Measurements from ENCODE around the gene RPL28. TPM values are rescaled to one million over a fixed set of nuclear protein-coding genes. Genes with fewer than 3 reads are reported as not detected.
"Not testable (repeated sequence)": the region's sequence is repeated elsewhere in the genome, so short reads cannot be mapped to it uniquely, and the experiment has no call there.

The RPL28 gene
- total RNA-seq, 1 experiment from 2014 or later, result 465 TPM

DNA sequence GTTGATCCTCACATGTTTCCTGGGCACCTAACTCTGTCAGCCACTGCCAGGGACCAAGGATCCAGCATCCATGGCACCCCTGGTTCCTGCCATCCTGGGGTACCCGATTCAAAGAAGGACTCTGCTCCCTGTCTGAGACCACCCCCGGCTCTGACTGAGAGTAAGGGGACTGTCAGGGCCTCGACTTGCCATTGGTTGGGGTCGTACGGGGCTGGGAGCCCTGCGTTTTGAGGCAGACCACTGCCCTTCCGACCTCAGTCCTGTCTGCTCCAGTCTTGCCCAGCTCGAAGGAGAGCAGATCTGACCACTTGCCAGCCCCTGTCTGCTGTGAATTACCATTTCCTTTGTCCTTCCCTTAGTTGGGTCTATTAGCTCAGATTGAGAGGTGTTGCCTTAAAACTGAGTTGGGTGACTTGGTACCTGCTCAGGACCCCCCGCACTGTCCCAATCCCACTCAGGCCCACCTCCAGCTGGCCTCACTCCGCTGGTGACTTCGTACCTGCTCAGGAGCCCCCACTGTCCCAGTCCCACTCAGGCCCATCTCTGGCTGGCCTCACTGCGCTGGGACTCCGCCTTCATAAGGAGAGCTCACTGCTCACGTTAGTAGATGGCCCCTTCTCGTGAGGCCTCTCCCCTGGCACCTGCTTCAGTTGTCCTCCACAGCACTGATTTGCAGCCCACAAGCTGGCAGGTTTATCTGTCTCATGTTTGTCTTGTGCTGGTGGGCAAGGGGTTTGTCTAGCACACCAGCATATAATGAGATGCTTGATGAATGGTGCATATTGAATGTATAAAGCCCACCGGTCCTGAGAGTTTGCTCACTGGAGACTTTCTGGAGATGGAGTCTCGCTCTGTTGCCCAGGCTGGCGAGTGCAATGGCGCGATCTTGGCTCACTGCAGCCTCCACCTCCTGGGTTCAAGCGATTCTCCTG, 3.9 kb downstream of the RPL28 start:
- no peak for DNase-seq (ENCODE audit: extremely low read depth, low read depth)

DNA sequence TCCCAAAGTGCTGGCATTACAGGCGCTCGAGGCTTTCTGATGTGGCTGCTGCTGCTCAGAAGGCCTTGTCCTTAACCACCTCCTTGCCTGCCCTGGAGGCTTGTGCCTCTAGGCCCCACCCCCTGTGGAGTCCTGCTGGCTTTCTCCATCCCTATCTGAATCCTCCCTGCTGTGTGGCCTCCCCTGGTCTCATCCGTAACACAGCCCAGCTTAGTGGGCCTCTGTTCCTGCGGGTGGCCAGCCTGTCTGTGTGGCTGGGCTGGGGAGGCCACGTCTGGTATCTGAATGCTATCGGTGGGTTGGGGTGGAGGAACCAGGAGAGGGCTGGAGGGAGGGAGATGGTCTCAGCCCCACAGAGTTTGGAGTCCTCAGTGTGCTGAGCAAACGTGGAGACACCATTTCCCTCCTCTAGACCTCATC, 4.7 kb downstream of the RPL28 start:
- DNase-seq (ENCODE audit: extremely low read depth, low read depth), result no peak

DNA sequence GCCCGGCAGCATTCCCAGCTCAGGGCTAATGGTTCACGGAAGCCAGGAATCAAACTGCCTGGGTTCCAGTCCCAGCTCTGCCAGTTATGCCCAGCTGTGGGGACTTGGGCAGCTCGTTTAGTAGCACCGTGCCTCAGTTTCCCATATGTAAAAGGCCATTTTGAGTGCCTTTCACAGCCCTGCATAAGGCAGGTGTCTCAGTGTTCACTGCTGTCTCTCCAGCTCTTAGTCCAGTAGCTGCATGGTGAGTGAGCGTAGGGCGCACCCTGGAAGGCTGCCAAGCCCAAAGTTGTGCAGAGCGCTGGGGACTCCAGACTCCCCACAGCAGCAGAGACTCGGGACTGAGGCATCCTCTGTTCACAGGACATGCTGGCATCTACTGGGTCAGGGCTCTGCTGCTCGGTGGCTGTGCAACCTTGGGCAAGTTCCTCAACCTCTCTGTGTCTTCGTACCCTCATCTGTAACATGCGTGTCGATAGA, 5.5 kb downstream of the RPL28 start:
- no peak for DNase-seq (ENCODE audit: extremely low read depth, low read depth)

DNA sequence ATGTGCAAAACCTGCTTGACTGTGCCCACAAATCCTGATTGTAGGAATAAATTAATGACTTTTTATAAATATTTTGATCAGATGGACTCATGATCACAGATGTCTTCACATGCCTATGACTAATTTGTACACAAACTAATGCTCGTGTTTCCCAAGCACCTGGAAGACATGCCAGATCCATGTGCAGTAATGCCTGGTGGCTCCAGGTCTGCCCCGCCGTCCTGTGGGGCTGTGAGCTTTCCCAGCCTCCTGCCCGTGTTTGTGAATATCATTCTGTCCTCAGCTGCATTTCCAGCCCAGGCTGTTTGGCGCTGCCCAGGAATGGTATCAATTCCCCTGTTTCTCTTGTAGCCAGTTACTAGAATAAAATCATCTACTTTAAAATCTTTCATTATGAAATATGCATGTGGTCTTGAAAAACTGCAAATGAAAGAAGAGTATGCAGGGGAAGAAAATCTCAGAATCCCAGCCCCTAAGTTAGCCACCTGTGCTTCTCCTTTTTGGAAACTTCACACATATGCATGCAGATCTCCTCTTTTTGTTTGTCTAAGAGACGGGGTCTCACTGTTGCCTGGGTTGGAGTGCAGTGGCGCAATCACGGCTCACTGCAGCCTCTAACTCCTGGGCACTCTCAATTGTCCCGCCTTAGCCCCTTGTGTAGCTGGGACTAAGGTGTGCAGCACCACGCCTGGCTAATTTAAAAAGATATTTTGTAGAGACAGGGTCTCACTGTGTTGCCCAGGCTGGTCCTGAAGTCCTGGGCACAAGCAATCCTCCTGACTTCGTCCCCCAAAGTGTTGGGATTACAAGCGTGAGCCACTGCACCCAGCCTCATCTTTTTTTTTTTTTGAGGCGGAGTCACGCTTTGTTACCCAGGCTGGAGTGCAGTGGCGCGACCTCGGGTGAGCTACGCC, 6.2 kb downstream of the RPL28 start:
- DNase-seq (ENCODE audit: extremely low read depth, low read depth), result no peak

DNA sequence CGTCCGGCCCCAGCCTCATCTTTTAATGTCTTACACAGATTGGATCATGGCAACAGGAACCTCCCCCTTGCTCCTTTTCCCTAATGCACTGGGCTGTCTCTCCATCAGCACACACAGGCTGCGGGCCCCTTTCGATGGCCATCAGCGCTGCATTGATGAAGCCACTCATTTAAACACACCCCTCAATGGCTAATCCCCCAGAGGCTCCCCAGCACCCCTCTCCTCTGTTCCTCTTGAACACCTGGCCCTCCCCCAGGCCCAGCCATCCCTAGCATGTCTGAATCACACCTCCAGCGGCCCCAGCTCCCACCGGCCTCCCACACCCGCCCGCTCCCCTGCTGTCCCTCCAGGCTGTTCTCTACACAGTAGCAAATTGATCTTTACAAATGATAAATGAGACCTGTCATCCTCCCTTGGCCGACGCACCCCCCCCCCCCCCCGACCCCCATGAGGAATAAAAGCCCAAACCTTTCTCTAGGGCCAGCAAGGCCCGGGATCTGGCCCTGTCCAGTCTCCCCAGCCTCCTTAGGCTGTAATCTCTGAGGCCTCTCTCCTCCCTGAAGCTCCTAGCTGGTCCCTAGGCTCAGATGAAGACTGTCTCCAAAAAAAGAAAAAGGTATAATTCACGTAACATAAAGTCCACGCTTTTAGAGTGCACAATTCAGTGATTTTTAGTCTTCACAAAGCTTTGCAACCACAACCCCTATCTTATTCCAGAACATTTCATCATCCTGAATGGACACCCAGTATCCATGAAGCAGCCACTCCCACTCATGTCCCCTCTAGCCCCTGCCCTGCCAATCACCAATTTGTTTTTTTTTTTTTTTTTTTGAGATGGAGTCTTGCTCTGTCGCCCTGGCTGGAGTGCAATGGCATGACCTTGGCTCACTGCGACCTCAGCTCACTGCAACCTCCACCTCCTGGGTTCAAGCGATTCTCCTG, 7.4 kb downstream of the RPL28 start:
- no peak for DNase-seq (ENCODE audit: extremely low read depth, low read depth)

DNA sequence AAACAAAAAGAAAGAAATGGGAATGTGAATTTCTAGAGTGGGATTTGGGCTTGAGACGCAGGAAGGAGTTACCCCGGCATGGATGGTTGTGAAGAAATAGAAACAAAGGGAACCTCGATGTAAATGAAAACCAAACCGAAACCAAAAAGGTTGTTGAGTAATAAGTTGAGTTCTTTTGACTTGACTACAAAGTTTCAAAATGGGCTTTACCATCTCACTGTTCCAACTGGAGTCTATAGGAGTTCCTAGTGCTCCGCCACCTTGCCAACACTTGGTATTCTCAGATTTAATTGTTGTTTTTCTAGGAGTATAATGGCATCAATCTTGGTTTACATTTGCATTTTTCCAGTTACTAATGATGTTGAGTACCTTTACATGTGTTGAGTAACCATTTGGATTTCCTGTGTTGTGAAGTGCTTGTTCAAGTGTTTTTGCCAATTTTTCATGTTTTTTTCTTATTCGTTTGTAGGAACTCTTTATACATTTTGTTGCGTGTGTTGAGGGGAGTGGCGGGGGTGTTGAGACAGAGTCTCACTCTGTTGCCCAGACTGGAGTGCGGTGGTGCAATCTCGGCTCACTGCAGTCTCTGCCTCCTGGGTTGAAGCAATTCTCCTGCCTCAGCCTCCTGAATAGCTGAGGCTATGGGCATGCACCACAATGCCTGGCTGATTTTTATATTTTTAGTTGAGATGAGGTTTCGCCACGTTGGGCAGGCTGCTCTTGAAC, 12.6 kb downstream of the RPL28 start:
- no peak for DNase-seq (ENCODE audit: extremely low read depth, low read depth)

DNA sequence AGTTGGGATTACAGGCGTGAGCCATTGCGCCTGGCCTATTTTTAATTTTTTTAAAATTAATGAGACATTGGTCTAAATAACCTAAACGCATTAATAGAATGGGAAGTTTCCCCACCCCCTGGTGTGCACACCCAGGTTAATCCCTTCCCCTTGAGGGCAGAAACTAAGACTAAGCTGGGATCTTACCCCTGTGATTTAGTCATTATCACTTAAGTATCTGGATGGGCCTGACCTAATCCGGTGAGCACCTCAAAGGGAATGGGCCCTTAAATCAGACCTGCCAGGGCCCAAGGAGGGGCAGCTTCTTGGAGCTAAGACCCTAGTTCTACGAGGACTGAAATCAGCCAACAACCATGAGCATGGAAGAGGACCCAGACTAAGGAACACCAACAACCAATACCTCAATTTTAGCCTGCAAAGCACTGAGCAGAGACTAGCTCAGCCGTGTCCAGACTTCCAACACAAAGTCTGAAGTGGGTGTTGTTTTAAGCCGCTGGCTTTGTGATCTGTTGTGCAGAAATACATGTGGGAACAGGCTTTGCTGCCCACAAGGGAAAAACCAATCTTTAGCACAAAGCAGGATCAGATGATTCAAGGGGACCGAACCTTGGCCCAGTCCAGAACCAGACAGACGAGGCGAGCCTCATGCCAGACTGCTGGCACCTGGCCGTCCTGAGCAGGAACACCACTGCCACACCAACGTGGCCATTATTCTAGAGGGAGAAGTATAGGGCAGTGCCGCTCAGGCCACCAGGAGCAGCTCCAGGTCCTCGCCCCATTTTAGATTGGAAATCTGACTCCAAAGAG, 14.8 kb downstream of the RPL28 start:
- no peak for DNase-seq (ENCODE audit: extremely low read depth, low read depth)

DNA sequence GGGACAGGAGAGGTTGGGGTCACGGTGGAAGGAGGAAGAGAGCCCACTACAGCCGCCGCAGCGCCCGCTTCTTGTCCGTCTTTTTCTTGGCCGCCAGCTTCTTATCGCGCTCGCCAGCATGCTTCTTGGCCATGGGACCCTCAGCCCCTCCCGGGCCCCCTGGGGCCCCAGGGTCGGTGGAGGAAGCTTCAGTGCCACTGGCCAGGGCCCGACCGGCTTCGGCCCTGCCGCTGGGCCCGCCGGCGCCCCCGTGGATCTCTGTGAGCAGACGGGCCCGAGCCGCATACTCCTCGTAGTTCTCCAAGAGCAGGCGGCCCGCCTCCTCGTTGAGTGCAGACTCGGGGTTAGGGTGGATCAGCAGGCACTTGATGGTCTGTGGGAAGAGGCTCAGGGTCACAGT, 15.7 kb downstream of the RPL28 start:
- not testable (repeated sequence) for DNase-seq (ENCODE audit: extremely low read depth, low read depth)

DNA sequence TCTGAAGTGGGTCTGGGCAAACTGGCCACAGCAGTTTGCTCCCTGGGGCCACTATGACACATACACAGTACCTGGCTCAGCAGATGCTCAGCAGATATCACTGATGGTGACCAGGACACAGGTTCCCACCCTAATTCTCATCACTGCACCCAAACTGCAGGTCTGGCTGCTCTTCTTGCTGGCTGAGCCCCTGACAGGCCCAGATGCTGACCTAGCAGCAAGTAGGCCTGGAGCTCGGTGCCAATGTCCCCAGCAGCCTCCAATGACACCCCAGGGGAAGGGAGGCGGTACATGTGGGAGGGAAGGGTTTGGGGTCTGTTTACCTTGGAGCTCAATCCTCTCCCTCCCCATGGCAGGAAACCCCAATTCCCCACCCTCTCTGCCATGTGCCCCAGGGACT, 16.8 kb downstream of the RPL28 start:
- DNase-seq (ENCODE audit: extremely low read depth, low read depth), result no peak

DNA sequence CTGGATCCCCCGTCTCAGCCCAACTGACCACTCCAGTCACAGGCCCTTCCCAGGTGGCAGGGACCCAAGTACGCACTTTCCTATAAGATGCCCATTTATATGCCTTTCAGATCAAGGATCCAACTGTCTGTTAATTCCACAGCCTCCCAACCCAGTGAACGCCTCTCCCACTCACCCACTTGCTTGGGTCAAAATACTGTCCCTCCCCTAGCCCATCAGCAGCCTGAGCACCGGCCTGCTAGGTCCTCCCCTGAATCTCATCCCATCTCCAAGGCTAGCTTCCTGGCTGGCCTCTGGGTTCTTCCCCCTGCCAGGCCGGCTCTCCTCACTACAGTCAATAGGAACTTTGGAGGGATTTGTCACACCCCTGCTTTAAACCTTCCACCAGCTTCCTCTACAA, 19.9 kb downstream of the RPL28 start:
- DNase-seq (ENCODE audit: extremely low read depth, low read depth), result no peak

DNA sequence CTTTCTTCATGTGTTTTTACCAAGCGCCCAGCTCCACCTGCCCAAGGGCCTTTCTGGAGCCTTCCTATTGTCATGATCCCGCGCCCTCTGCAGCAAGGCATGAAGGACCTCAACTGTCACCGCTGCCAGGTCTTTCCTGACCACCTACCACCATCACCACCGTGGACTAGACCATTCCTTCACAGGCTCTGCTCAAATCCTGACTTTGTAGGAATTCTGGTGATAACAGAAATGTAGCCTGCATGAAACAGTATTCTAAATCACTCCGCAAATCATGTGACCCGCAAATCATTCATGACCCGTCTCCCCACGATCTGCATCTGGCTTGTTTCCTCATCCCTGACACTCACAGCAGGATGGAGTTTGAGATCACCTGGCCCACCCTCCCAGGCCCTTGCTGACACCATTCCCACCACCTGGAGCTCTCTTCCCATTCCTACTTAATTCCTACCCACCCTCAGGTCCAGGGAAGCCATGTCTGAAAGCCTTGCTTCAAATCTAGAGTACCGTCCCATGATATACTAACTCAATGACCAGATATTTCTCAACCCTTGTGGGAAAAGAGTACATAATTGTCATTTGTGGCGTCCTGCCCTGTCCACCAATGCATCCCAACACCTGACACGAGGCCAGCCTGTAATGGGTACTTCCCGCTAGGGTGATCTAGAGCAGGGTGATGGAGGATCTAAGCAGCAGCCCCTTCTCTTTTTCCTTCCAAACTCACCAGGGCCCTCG, 20.5 kb downstream of the RPL28 start:
- no peak for DNase-seq (ENCODE audit: extremely low read depth, low read depth)

DNA sequence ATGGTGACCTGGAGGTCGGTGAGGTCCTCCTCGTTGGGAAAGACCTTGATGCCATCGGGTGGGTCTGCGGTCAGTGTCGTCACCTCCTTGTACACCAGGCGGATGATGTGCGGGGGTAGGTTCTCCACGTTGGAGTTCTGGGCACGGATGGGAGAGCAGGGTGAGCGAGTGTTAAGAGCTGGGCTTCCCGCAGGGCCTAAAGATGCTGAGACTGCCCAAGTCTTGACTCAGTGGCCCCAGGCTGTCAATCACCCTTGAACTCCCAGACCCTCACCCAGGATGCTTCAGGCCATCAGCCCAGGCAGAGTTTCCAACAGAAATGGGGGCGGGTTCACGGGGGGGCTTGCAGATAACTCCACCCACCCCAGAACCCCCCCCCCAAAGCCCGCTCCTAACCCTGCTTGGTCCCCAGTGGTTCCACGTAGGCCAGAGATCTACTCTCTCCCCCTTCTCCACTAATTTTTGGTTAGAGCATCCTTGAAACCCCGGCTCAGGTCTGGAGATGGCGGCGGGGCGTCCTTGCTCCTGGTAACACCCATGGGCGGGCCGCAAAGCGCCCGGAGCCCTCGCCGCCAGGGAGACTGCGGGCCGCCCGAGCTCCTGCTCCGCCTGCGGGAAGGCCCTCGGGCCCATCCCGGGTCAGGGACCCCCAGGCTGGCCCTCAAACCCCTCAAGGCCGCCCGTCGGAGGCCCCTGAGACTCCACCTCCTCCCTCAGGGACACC, 21.3 kb downstream of the RPL28 start:
- DNase-seq (ENCODE audit: extremely low read depth, low read depth), result no peak

DNA sequence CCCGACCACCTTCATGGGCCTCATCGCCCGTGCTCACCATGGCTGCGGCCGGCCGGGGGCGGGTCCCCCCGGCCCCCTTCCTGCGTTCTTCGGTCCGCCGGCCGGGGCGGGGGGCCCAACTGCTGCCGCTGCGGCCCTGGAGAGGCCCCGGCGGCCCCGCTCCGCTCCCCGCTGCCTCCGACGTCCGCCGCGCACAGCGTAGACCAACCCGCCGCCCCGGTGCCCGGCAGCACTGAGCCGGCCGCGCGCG, 21.7 kb downstream of the RPL28 start, which contains the start of gene UBE2S:
Gene UBE2S, minus strand, starts transcription at position 239 of the 250 bp plus-strand sequence. Its CDS starts 199 bp downstream, at position 40.
- DNase-seq (ENCODE audit: extremely low read depth, low read depth), result not testable (repeated sequence)

DNA sequence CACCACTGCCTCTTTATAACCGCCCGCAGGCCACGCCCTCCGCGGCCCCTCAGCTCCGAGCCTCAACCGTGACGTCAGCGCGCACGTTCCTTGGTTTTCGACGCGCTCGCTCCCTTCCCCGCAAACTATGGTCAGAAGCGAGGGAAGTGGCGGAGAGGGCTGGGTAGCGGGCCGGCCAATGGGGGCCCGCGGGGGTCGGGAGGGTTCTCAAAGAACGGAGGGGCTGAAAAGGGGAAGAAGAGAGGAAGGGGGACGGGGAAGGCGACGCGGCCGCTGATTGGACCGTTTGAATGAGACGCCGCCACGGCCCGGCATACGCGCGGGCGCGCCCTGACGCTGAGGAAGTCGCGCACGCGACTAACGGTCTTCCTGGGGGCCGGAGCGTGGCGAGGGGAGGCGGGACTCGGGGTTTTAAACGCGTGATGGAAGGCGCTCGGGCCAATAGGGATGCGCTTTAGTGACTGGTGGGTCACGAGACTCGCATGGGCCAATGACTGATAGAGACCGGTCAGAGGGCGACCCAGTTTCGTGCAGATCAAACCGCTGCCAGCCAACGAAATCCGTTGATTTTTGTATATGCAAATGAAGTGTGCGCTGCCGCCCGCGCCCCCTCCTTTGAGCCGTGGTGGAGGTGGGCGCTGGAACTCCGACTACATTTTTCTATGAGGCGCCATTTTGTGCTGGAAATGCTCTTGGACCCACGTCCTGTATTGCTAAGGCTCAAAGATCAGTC, 22.2 kb downstream of the RPL28 start:
- DNase-seq (ENCODE audit: extremely low read depth, low read depth), result peak; percentile 96

DNA sequence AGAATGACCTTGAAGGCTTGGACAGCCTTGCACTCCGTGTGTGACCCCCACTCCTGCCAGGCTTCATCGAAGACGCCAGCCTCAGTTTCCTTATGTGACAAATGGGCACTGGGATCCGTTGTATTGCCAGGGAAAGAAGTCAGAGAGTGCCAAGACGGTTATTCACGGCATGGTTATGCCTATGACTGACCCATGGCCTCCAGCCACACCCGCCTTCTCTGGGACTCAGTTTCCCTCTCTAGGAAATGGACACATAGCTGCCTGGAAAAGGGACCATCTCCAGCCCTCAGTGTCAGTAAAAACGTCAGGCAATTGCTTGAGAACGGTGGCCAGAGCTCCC, 22.8 kb downstream of the RPL28 start:
- DNase-seq (ENCODE audit: extremely low read depth, low read depth), result no peak

DNA sequence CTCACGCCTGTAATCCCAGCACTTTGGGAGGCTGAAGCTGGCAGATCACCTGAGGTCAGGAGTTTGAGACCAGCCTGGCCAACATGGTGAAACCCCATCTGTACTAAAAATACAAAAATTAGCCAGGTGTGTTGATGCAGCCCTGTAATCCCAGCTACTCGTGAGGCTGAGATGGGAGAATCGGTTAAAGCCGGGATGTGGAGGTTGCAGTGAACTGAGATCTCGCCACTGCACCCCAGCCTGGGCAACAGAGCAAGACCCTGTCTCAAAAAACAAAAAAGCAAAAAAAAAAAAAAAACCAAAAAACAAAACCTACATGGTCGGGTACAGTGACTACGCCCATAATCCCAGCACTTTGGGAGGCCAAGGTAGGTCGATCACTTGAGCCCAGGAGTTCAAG, 23.4 kb downstream of the RPL28 start:
- not testable (repeated sequence) for DNase-seq (ENCODE audit: extremely low read depth, low read depth)

DNA sequence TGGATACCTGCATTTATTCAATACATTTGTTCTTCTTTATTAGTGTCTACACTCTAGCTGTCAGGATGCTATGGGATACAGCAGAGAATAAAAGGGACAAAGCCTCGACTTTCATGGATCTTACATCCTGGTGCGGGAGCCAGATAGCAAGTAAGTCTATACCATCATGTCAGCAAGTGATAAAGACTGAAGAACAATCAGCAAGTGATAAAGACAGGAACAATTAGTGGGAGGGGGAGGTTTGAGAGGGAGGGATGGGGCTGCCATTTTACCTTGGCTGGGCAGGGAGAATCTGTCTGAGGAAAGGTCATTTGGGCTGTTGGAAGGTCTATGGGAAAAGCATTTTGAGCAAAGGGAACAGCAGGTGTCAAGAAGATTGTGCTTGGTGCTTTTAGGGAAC, 24.4 kb downstream of the RPL28 start:
- DNase-seq (ENCODE audit: extremely low read depth, low read depth), result no peak

Data from NCI-H460 (cell line).